Panc1 (cell line): Measurements from ENCODE around the gene DCTN5.

Experiments used
- CTCF ChIP-seq: fragments of 450-650 bp; IDR thresholded peaks from 2 replicates; pipeline ENCODE4 v1.5.1; 2017; ENCODE audit warnings: mild to moderate bottlenecking
- POLR2AphosphoS5 ChIP-seq: IDR thresholded peaks from 2 replicates; pipeline ENCODE4 v1.6.1; 2012; ENCODE audit warnings: mild to moderate bottlenecking, low read depth, low read length, moderate library complexity
- REST ChIP-seq, 2 experiments: IDR thresholded peaks; 2 replicates each; pipeline ENCODE4 v1.6.1; 2011 to 2012; ENCODE audit warnings: low read depth in 2 of 2, control low read depth in 1 of 2, low read length in 1 of 2, mild to moderate bottlenecking in 1 of 2, moderate library complexity in 1 of 2; ENCODE audit not compliant: insufficient read depth in 1 of 2
- SIN3A ChIP-seq: IDR thresholded peaks from 2 replicates; pipeline ENCODE4 v1.6.1; 2012; ENCODE audit warnings: low read depth, mild to moderate bottlenecking, low read length, moderate library complexity, borderline replicate concordance; ENCODE audit not compliant: insufficient read depth
- TCF7L2 ChIP-seq: IDR thresholded peaks from 2 replicates; pipeline ENCODE4 v1.6.1; 2011; ENCODE audit warnings: mild to moderate bottlenecking, low read depth, low read length, inconsistent platforms

DNA sequence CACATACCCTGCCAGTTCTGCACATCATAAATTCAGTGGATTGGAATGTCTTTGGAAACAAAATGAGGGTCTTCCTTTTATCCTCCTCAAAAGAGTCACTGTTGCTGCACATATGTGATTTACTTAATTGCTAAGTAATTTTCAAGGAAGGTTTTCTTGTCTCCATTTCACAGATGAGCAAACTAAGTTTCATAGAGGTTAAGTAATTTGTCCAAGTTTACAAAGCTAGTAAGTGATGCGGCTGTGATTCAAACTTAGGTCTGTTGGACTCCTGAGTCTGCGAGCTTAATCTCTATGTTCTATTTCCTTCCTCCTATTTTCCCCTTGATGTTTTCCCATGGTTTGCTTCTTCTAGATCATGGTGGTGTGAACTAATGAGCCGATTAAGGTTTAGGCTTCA lies 85.4 kb downstream of the DCTN5 start:
- TF ChIP-seq CTCF (no peak), REST (IDR thresholded peaks at IDR 0.05; ENCODE audit: insufficient read depth in 1 of 2, low read depth in 2 of 2, low read length in 1 of 2) (no peak), POLR2AphosphoS5 (no peak), SIN3A (no peak), TCF7L2 (no peak)
